HCT116 (cell line): Measurements from ENCODE around the gene MEFV. TPM values are rescaled to one million over a fixed set of nuclear protein-coding genes. Genes with fewer than 3 reads are reported as not detected.

Source experiments
- ATAC-seq: fragments of 200-7000 bp; cut with Tn5 transposase; 2 replicates; pipeline ENCODE4 v1.9.1; 2020; ENCODE audit warnings: mild to moderate bottlenecking, moderate library complexity
- BruUV-seq: library from RNA; stranded (reverse); fragments of 400-500 nt; replicated peaks from 2 replicates; lab custom pipeline; 2021; lab: Mats Ljungman, UMichigan
- CTCF ChIA-PET: fragments of 300-600 bp; sonication (Branson Sonifier 250); formaldehyde crosslinking; loops from one replicate; lab custom pipeline; 2021; ENCODE audit warnings: antibody characterized with exemption; lab: Charles Lee
- POLR2A ChIA-PET: fragments of 300-600, 350-600 bp; sonication (Branson Sonifier 250); formaldehyde crosslinking; loops from one replicate; lab custom pipeline; 2021; ENCODE audit warnings: antibody characterized with exemption; lab: Charles Lee
- RAD21 ChIA-PET, 2 experiments: fragments of 300-600 bp; sonication (Branson Sonifier 250); formaldehyde crosslinking; loops; one replicate each; lab custom pipeline; 2023; ENCODE audit warnings: low total read pairs in 2 of 2; ENCODE audit not compliant: uncharacterized antibody in 2 of 2, unreplicated experiment in 2 of 2, low non-redundant PET in 1 of 2; lab: Charles Lee
- DNase-seq: peaks from one replicate; pipeline ENCODE4 v3.0.0-alpha.2; 2010; ENCODE audit warnings: low read depth, low spot score
- H2AFZ ChIP-seq: fragments of 200-600 bp; shearing (Covaris generic), sonication (generic); 2 replicates; pipeline ENCODE4 v1.6.1; 2017; ENCODE audit warnings: low read depth, mixed run types, mixed read lengths, antibody characterized with exemption, low read length; ENCODE audit not compliant: poor library complexity, severe bottlenecking
- H3K27ac ChIP-seq: 2 replicates; pipeline ENCODE4 v1.5.1; 2012; ENCODE audit warnings: low read depth, low read length
- H3K27me3 ChIP-seq: fragments of 200-600 bp; sonication (generic); 2 replicates; pipeline ENCODE4 v1.6.1; 2016; ENCODE audit warnings: mixed run types, low read length, mixed read lengths; ENCODE audit not compliant: insufficient read depth
- H3K36me3 ChIP-seq, 2 experiments: fragments of 200-500 bp in 1 of 2; fragments of 200-600 bp in 1 of 2; sonication (Bioruptor generic) in 1 of 2; sonication (generic) in 1 of 2; 2 replicates each; pipeline versions ENCODE4 v1.5.1 to v1.6.1; 2014 to 2016; ENCODE audit warnings: low read length in 2 of 2, inconsistent platforms in 1 of 2, mixed read lengths in 1 of 2, mixed run types in 1 of 2; ENCODE audit not compliant: insufficient read depth in 2 of 2, control insufficient read depth in 1 of 2
- H3K4me1 ChIP-seq, 2 experiments: fragments of 200-600 bp in 1 of 2; sonication (generic) in 1 of 2; 2 replicates each; pipeline versions ENCODE4 v1.5.1 to v1.6.1; 2012 to 2017; ENCODE audit warnings: low read length in 2 of 2, inconsistent platforms in 1 of 2, mild to moderate bottlenecking in 1 of 2, mixed read lengths in 1 of 2, mixed run types in 1 of 2, moderate library complexity in 1 of 2; ENCODE audit not compliant: insufficient read depth in 2 of 2, control insufficient read depth in 1 of 2
- H3K4me2 ChIP-seq: fragments of 200-600 bp; sonication (generic); 2 replicates; pipeline ENCODE4 v1.6.1; 2017; ENCODE audit warnings: mixed run types, low read length, mixed read lengths
- H3K4me3 ChIP-seq, 2 experiments: fragments of 200-600 bp in 1 of 2; sonication (generic) in 1 of 2; replicated peaks in 1 of 2; 2 replicates each; pipeline ENCODE4 v1.5.1; 2011 to 2016; ENCODE audit warnings: low read length in 2 of 2, control low read depth in 1 of 2, low read depth in 1 of 2, mild to moderate bottlenecking in 1 of 2, mixed read lengths in 1 of 2, mixed run types in 1 of 2
- H3K79me2 ChIP-seq: fragments of 200-600 bp; sonication (generic); 2 replicates; pipeline ENCODE4 v1.6.1; 2017; ENCODE audit warnings: mild to moderate bottlenecking, mixed run types, low read length, moderate library complexity, mixed read lengths; ENCODE audit not compliant: insufficient read depth
- H3K9ac ChIP-seq: fragments of 200-600 bp; sonication (generic); 2 replicates; pipeline ENCODE4 v1.6.1; 2016; ENCODE audit warnings: low read length, mixed read lengths
- H3K9me2 ChIP-seq: fragments of 200-600 bp; sonication (generic), shearing (Covaris generic); 2 replicates; pipeline ENCODE4 v1.6.1; 2017; ENCODE audit warnings: mixed run types, mild to moderate bottlenecking, moderate library complexity; ENCODE audit not compliant: insufficient read depth
- H3K9me3 ChIP-seq, 2 experiments: fragments of 200-500 bp in 1 of 2; fragments of 200-600 bp in 1 of 2; sonication (Bioruptor generic) in 1 of 2; sonication (generic) in 1 of 2; 2 replicates each; pipeline ENCODE4 v1.6.1; 2014 to 2017; ENCODE audit warnings: low read length in 2 of 2, mixed read lengths in 2 of 2, inconsistent platforms in 1 of 2, low read depth in 1 of 2, mild to moderate bottlenecking in 1 of 2, mixed run types in 1 of 2, moderate library complexity in 1 of 2; ENCODE audit not compliant: control insufficient read depth in 1 of 2, insufficient read depth in 1 of 2
- H4K20me1 ChIP-seq: fragments of 200-600 bp; sonication (generic), shearing (Covaris generic); 2 replicates; pipeline ENCODE4 v1.6.1; 2017; ENCODE audit warnings: mixed run types, mild to moderate bottlenecking, moderate library complexity; ENCODE audit not compliant: insufficient read depth
- CTCF ChIP-seq, 3 experiments: fragments of 200-600 bp in 1 of 3; sonication (generic) in 1 of 3; IDR thresholded peaks in 2 of 3; conservative IDR thresholded peaks in 1 of 3; 2 replicates each; pipeline ENCODE4 v1.5.1; 2012 to 2017; ENCODE audit warnings: low read depth in 2 of 3, low read length in 2 of 3, antibody characterized with exemption in 1 of 3, borderline replicate concordance in 1 of 3, control low read depth in 1 of 3, mild to moderate bottlenecking in 1 of 3, mixed read lengths in 1 of 3, mixed run types in 1 of 3, moderate library complexity in 1 of 3; ENCODE audit not compliant: insufficient read depth in 1 of 3
- EZH2phosphoT487 ChIP-seq: fragments of 200-600 bp; IDR thresholded peaks from 2 replicates; pipeline ENCODE4 v1.6.1; 2018; ENCODE audit warnings: antibody characterized with exemption, borderline replicate concordance
- MAX ChIP-seq: IDR thresholded peaks from 2 replicates; pipeline ENCODE4 v1.6.1; 2012
- RAD21 ChIP-seq: IDR thresholded peaks from 2 replicates; pipeline ENCODE4 v1.6.1; 2012; ENCODE audit warnings: low read depth, mild to moderate bottlenecking
- REST ChIP-seq: IDR thresholded peaks from 2 replicates; pipeline ENCODE4 v1.6.1; 2012; ENCODE audit warnings: low read depth
- SIN3A ChIP-seq: IDR thresholded peaks from 2 replicates; pipeline ENCODE4 v1.6.1; 2012; ENCODE audit warnings: low read depth
- YY1 ChIP-seq: IDR thresholded peaks from 2 replicates; pipeline ENCODE4 v1.6.1; 2011; ENCODE audit warnings: low read length, low read depth, moderate library complexity, mild to moderate bottlenecking; ENCODE audit not compliant: insufficient replicate concordance; ENCODE audit errors: extremely low read depth
- ZBTB33 ChIP-seq: IDR thresholded peaks from 2 replicates; pipeline ENCODE4 v1.6.1; 2011; ENCODE audit warnings: mild to moderate bottlenecking, low read length, moderate library complexity; ENCODE audit not compliant: insufficient replicate concordance; ENCODE audit errors: extremely low read depth
- intact Hi-C: fragments of 100-400 bp; cut with micrococcal nuclease; formaldehyde crosslinking; loops from 2 replicates; pipeline ENCODE4 v1.10.0; 2022
- total RNA-seq: library from RNA; stranded (reverse); gene quantifications from one replicate; pipeline ENCODE4 v1.2.1, GENCODE V29; 2021; ENCODE audit not compliant: unreplicated experiment

The MEFV gene
- total RNA-seq, 1 experiment from 2014 or later = 0.15 TPM

GRCh38 chr16:3202903-3203539, 53.4 kb downstream of the MEFV start:
- Histone ChIP-seq H3K79me2 (no peaks in the 10 kb centered on the region), H3K4me1 (no peaks in the 10 kb centered on the region), H3K4me2 (no peak overlapping the region), H3K27ac (no peak overlapping the region), H3K4me3 (no peak overlapping the region), H3K9ac (no peak overlapping the region), H3K27me3 (peaks cover 6% of the 10 kb centered on the region; the same call in 1 of the 2 replicates), H3K36me3 (no peaks in the 10 kb centered on the region), H2AFZ (no peak overlapping the region)
- ATAC-seq (no peak), DNase-seq (no peak)
- intact Hi-C loops = no loop called here
- POLR2A ChIA-PET = interaction anchor here (0.6 kb wide), 1 partner anchor 178 kb away, joined by 3 read pairs; no protein-coding TSS in a partner anchor
- TF ChIP-seq SIN3A (no peak), RAD21 (no peak)
- TF ChIP-seq, all 23 proteins: peak for 0
- BruUV-seq = no TSS peak
- no peaks in the 10 kb centered on the region for H4K20me1 ChIP-seq
- CTCF ChIA-PET = no interaction called here
- H3K9me3 ChIP-seq = no peaks in the 10 kb centered on the region; a peak in 1 of 4 replicates
- no peaks in the 10 kb centered on the region for H3K9me2 ChIP-seq
- RAD21 ChIA-PET = no interaction called here

- no peaks in the 10 kb centered on the region for H3K9me3 ChIP-seq
- H3K27me3 ChIP-seq = peaks cover 6% of the 10 kb centered on the region; the same call in 1 of the 2 replicates
- no peak for DNase-seq
- intact Hi-C loops = no loop called here
- H3K9ac ChIP-seq = no peak overlapping the region
- CTCF ChIA-PET = no interaction called here
- no TSS peak for BruUV-seq
- H3K36me3 ChIP-seq = no peaks in the 10 kb centered on the region
- RAD21 ChIA-PET = no interaction called here
- ATAC-seq = no peak
- H3K27ac ChIP-seq = no peak overlapping the region
- H3K79me2 ChIP-seq = no peaks in the 10 kb centered on the region
- no peak overlapping the region for H2AFZ ChIP-seq
- H3K9me2 ChIP-seq = no peaks in the 10 kb centered on the region
- POLR2A ChIA-PET = interaction anchor here (1.0 kb wide), 1 partner anchor 48 kb away, joined by 3 read pairs; no protein-coding TSS in a partner anchor
- no peak overlapping the region for H3K4me2 ChIP-seq
- no peak overlapping the region for H3K4me3 ChIP-seq
- no peaks in the 10 kb centered on the region for H3K4me1 ChIP-seq
- H4K20me1 ChIP-seq = no peaks in the 10 kb centered on the region
- TF ChIP-seq MAX (no peak), YY1 (no peak), CTCF (IDR thresholded peaks at IDR 0.05 in 2 of 3, conservative IDR thresholded peaks at IDR 0.05 in 1 of 3; ENCODE audit: borderline replicate concordance in 1 of 3, insufficient read depth in 1 of 3, low read depth in 2 of 3, low read length in 2 of 3) (no peak), EZH2phosphoT487 (no peak), REST (no peak), ZBTB33 (no peak)
These were observed 57.9 kb downstream of the MEFV start for GRCh38 chr16:3198334-3199072.
